ENCODE results near the gene CEP112. TPM values are rescaled to one million over a fixed set of nuclear protein-coding genes. Genes with fewer than 3 reads are reported as not detected.

The CEP112 gene
- total and polyA plus RNA-seq, 9 of the 15 experiments (the other 6 are each of a cell fraction or from before 2014, with no cell fraction given) = 0.84 TPM; not detected in 8

- TF ChIP-seq, protein P1, sequence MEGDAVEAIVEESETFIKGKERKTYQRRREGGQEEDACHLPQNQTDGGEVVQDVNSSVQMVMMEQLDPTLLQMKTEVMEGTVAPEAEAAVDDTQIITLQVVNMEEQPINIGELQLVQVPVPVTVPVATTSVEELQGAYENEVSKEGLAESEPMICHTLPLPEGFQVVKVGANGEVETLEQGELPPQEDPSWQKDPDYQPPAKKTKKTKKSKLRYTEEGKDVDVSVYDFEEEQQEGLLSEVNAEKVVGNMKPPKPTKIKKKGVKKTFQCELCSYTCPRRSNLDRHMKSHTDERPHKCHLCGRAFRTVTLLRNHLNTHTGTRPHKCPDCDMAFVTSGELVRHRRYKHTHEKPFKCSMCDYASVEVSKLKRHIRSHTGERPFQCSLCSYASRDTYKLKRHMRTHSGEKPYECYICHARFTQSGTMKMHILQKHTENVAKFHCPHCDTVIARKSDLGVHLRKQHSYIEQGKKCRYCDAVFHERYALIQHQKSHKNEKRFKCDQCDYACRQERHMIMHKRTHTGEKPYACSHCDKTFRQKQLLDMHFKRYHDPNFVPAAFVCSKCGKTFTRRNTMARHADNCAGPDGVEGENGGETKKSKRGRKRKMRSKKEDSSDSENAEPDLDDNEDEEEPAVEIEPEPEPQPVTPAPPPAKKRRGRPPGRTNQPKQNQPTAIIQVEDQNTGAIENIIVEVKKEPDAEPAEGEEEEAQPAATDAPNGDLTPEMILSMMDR (IDR thresholded peaks at IDR 0.05 in 2 of 3, conservative IDR thresholded peaks at IDR 0.05 in 1 of 3; ENCODE audit: insufficient read depth in 2 of 3, low read depth in 1 of 3, low read length in 3 of 3) = no peak
- no peak for TF ChIP-seq SIN3A (IDR thresholded peaks at IDR 0.05; ENCODE audit: borderline replicate concordance in 2 of 2, control insufficient read depth in 1 of 2, low read depth in 2 of 2, low read length in 2 of 2)
- no peak for TF ChIP-seq SRSF7 (optimal IDR thresholded peaks at IDR 0.05; ENCODE audit: low read depth, low read length)
- TF ChIP-seq LCOR (CRISPR knock-in tag; IDR thresholded peaks at IDR 0.05) = no peak
- TF ChIP-seq ZNF707 (CRISPR knock-in tag; conservative IDR thresholded peaks at IDR 0.05) = no peak
- TF ChIP-seq HMG20B (CRISPR knock-in tag; IDR thresholded peaks at IDR 0.05) = no peak
- TF ChIP-seq RERE (CRISPR knock-in tag; IDR thresholded peaks at IDR 0.05; ENCODE audit: borderline replicate concordance) = no peak
- no peak for TF ChIP-seq ARID4B (CRISPR knock-in tag; IDR thresholded peaks at IDR 0.05)
- TF ChIP-seq ZSCAN32 (CRISPR knock-in tag; IDR thresholded peaks at IDR 0.05) = no peak
- TF ChIP-seq TFAM (CRISPR knock-in tag; conservative IDR thresholded peaks at IDR 0.05) = no peak
- no peak for TF ChIP-seq ZNF12 (CRISPR knock-in tag; IDR thresholded peaks at IDR 0.05)
These were observed 561.4 kb downstream of the CEP112 start (continued) for GRCh38 chr17:65630502-65630901.
